H1 (cell line): ENCODE data around the gene SKIC8. TPM values are rescaled to one million over a fixed set of nuclear protein-coding genes. Genes with fewer than 3 reads are reported as not detected.

Experiments
- BACH1 ChIP-seq: IDR thresholded peaks from 2 replicates; pipeline ENCODE4 v1.6.1; 2012; ENCODE audit warnings: low read length, improper control_type of control experiment
- CEBPB ChIP-seq: IDR thresholded peaks from 2 replicates; pipeline ENCODE4 v1.6.1; 2012; ENCODE audit warnings: low read depth, low read length
- KDM1A ChIP-seq: fragments of 200-600, 300-600 bp; sonication (generic); IDR thresholded peaks from 2 replicates; pipeline ENCODE4 v1.7.1; 2016; ENCODE audit warnings: mild to moderate bottlenecking, low read length, borderline replicate concordance
- NRF1 ChIP-seq: IDR thresholded peaks from 2 replicates; pipeline ENCODE4 v1.6.1; 2011; ENCODE audit warnings: mild to moderate bottlenecking, low read depth, low read length, improper control_type of control experiment
- SIRT6 ChIP-seq: IDR thresholded peaks from one replicate; pipeline ENCODE4 v1.7.1; 2012; ENCODE audit warnings: low read length, inconsistent platforms
- polyA plus RNA-seq, 7 experiments: library from polyadenylated mRNA; depleted of rRNA in 3 of 7; stranded (reverse) in 5 of 7; unstranded in 2 of 7; fragments of >200 nt in 5 of 7; fragments of 200-250 nt in 2 of 7; gene quantifications; 1 replicate in 5 of 7; 2 replicates in 1 of 7; 4 replicates in 1 of 7; pipeline versions ENCODE4 v1.2.1 to v1.2.3, GENCODE V29; 2011 to 2013; ENCODE audit warnings: missing spikeins in 2 of 7, mixed read lengths in 2 of 7
- total RNA-seq: library from RNA; stranded (reverse); fragmentation: NEBNext Ultra II Directional; extraction: Animal tissue kit (Norgen Biotek cat#: 25700); gene quantifications from 2 replicates; pipeline ENCODE4 v1.2.1, GENCODE V29; 2021
- TF ChIP-seq, protein P1 (sequence below): fragments of 300-600 bp; sonication (generic); IDR thresholded peaks from 2 replicates; pipeline ENCODE4 v1.7.1; 2012; ENCODE audit warnings: low read length, moderate library complexity, mild to moderate bottlenecking, inconsistent platforms; ENCODE audit not compliant: insufficient replicate concordance
- TF ChIP-seq, protein P2 (sequence below), 3 experiments: IDR thresholded peaks; 1 replicate in 2 of 3; 2 replicates in 1 of 3; pipeline versions ENCODE4 v1.5.1 to v1.6.1; 2011; ENCODE audit warnings: low read length in 3 of 3, mild to moderate bottlenecking in 3 of 3, inconsistent platforms in 2 of 3, low read depth in 1 of 3, moderate library complexity in 1 of 3; ENCODE audit not compliant: insufficient read depth in 1 of 3; ENCODE audit errors: control extremely low read depth in 1 of 3

The SKIC8 gene
- total and polyA plus RNA-seq, 2 of the 8 experiments (the other 6 are each of a cell fraction or from before 2014, with no cell fraction given), result 44.2 to 77.7 TPM

DNA sequence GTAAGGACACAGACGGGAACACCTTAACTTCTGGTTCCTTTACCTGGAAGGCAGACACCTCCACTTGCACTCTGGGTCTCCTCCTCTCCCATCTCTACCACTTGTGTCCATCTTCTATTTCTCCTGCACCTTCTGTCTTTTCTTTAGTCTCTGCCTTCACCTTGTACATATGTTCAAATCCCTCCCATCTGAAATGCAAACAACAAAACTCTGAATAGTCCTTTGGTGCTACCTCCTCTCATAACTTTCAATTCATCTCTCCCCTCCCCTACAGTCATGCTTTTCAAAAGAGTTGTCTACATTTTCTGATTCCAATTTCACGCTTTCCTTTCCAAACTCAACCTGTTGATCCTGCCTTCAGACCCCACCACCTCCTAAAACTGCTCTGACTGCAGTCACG, 35.4 kb upstream of the SKIC8 start (continued):
- TF ChIP-seq, protein P1, sequence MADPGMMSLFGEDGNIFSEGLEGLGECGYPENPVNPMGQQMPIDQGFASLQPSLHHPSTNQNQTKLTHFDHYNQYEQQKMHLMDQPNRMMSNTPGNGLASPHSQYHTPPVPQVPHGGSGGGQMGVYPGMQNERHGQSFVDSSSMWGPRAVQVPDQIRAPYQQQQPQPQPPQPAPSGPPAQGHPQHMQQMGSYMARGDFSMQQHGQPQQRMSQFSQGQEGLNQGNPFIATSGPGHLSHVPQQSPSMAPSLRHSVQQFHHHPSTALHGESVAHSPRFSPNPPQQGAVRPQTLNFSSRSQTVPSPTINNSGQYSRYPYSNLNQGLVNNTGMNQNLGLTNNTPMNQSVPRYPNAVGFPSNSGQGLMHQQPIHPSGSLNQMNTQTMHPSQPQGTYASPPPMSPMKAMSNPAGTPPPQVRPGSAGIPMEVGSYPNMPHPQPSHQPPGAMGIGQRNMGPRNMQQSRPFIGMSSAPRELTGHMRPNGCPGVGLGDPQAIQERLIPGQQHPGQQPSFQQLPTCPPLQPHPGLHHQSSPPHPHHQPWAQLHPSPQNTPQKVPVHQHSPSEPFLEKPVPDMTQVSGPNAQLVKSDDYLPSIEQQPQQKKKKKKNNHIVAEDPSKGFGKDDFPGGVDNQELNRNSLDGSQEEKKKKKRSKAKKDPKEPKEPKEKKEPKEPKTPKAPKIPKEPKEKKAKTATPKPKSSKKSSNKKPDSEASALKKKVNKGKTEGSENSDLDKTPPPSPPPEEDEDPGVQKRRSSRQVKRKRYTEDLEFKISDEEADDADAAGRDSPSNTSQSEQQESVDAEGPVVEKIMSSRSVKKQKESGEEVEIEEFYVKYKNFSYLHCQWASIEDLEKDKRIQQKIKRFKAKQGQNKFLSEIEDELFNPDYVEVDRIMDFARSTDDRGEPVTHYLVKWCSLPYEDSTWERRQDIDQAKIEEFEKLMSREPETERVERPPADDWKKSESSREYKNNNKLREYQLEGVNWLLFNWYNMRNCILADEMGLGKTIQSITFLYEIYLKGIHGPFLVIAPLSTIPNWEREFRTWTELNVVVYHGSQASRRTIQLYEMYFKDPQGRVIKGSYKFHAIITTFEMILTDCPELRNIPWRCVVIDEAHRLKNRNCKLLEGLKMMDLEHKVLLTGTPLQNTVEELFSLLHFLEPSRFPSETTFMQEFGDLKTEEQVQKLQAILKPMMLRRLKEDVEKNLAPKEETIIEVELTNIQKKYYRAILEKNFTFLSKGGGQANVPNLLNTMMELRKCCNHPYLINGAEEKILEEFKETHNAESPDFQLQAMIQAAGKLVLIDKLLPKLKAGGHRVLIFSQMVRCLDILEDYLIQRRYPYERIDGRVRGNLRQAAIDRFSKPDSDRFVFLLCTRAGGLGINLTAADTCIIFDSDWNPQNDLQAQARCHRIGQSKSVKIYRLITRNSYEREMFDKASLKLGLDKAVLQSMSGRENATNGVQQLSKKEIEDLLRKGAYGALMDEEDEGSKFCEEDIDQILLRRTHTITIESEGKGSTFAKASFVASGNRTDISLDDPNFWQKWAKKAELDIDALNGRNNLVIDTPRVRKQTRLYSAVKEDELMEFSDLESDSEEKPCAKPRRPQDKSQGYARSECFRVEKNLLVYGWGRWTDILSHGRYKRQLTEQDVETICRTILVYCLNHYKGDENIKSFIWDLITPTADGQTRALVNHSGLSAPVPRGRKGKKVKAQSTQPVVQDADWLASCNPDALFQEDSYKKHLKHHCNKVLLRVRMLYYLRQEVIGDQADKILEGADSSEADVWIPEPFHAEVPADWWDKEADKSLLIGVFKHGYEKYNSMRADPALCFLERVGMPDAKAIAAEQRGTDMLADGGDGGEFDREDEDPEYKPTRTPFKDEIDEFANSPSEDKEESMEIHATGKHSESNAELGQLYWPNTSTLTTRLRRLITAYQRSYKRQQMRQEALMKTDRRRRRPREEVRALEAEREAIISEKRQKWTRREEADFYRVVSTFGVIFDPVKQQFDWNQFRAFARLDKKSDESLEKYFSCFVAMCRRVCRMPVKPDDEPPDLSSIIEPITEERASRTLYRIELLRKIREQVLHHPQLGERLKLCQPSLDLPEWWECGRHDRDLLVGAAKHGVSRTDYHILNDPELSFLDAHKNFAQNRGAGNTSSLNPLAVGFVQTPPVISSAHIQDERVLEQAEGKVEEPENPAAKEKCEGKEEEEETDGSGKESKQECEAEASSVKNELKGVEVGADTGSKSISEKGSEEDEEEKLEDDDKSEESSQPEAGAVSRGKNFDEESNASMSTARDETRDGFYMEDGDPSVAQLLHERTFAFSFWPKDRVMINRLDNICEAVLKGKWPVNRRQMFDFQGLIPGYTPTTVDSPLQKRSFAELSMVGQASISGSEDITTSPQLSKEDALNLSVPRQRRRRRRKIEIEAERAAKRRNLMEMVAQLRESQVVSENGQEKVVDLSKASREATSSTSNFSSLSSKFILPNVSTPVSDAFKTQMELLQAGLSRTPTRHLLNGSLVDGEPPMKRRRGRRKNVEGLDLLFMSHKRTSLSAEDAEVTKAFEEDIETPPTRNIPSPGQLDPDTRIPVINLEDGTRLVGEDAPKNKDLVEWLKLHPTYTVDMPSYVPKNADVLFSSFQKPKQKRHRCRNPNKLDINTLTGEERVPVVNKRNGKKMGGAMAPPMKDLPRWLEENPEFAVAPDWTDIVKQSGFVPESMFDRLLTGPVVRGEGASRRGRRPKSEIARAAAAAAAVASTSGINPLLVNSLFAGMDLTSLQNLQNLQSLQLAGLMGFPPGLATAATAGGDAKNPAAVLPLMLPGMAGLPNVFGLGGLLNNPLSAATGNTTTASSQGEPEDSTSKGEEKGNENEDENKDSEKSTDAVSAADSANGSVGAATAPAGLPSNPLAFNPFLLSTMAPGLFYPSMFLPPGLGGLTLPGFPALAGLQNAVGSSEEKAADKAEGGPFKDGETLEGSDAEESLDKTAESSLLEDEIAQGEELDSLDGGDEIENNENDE, result no peak
- TF ChIP-seq BACH1 (no peak), KDM1A (no peak), SIRT6 (no peak), CEBPB (no peak), NRF1 (no peak)
- TF ChIP-seq, protein P2, sequence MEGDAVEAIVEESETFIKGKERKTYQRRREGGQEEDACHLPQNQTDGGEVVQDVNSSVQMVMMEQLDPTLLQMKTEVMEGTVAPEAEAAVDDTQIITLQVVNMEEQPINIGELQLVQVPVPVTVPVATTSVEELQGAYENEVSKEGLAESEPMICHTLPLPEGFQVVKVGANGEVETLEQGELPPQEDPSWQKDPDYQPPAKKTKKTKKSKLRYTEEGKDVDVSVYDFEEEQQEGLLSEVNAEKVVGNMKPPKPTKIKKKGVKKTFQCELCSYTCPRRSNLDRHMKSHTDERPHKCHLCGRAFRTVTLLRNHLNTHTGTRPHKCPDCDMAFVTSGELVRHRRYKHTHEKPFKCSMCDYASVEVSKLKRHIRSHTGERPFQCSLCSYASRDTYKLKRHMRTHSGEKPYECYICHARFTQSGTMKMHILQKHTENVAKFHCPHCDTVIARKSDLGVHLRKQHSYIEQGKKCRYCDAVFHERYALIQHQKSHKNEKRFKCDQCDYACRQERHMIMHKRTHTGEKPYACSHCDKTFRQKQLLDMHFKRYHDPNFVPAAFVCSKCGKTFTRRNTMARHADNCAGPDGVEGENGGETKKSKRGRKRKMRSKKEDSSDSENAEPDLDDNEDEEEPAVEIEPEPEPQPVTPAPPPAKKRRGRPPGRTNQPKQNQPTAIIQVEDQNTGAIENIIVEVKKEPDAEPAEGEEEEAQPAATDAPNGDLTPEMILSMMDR (IDR thresholded peaks at IDR 0.05; ENCODE audit: control extremely low read depth in 1 of 3, insufficient read depth in 1 of 3, low read depth in 1 of 3, low read length in 3 of 3), result no peak
